ENCODE measurements around the gene VPS9D1.

DNA sequence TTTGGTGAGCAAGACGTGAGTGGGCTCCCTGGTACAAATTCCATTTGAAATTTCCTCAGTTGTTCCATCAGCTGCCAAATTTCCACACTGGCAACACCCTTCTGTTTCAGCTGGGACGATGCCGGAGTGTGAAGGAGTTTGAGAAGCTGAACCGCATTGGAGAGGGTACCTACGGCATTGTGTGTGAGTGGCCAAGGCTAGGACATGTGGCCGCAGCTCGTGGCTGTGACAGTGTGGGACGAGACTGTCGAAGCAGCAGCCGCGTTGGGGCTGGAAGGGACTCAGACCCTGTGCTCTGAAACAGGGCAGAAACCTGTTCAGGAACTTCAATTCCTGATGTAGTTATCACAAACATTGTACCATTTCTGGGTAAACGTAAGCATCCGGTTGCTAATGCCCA is 31.6 kb downstream of the VPS9D1 start:
- TF ChIP-seq POLR2AphosphoS5 (IDR thresholded peaks at IDR 0.05; ENCODE audit: low read depth, low read length) (no peak), CTCF (IDR thresholded peaks at IDR 0.05) (no peak), TCF7L2 (IDR thresholded peaks at IDR 0.05; ENCODE audit: low read depth, low read length) (no peak)
- TF ChIP-seq, protein P1, sequence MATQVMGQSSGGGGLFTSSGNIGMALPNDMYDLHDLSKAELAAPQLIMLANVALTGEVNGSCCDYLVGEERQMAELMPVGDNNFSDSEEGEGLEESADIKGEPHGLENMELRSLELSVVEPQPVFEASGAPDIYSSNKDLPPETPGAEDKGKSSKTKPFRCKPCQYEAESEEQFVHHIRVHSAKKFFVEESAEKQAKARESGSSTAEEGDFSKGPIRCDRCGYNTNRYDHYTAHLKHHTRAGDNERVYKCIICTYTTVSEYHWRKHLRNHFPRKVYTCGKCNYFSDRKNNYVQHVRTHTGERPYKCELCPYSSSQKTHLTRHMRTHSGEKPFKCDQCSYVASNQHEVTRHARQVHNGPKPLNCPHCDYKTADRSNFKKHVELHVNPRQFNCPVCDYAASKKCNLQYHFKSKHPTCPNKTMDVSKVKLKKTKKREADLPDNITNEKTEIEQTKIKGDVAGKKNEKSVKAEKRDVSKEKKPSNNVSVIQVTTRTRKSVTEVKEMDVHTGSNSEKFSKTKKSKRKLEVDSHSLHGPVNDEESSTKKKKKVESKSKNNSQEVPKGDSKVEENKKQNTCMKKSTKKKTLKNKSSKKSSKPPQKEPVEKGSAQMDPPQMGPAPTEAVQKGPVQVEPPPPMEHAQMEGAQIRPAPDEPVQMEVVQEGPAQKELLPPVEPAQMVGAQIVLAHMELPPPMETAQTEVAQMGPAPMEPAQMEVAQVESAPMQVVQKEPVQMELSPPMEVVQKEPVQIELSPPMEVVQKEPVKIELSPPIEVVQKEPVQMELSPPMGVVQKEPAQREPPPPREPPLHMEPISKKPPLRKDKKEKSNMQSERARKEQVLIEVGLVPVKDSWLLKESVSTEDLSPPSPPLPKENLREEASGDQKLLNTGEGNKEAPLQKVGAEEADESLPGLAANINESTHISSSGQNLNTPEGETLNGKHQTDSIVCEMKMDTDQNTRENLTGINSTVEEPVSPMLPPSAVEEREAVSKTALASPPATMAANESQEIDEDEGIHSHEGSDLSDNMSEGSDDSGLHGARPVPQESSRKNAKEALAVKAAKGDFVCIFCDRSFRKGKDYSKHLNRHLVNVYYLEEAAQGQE (IDR thresholded peaks at IDR 0.05; ENCODE audit: insufficient read depth in 1 of 2, low read depth in 2 of 2, low read length in 1 of 2), result no peak
